ENCODE measurements around the gene DUSP5. TPM values are rescaled to one million over a fixed set of nuclear protein-coding genes. Genes with fewer than 3 reads are reported as not detected.
A peak's percentile ranks its signal among the peaks of the same experiment; 100 is the strongest.

DUSP5 gene
- total RNA-seq, 6 experiments from 2014 or later: 31.9 to 58.2 (median 35.0) TPM

- Mint-ChIP-seq H3K36me3 (ENCODE audit: low read depth) (peaks cover 28% of the 10 kb centered on the region), H3K4me1 (ENCODE audit: low read depth) (peaks cover 24% of the 10 kb centered on the region), H3K27me3 (ENCODE audit: insufficient read depth) (peaks cover 6% of the 10 kb centered on the region), H3K27ac (peak overlapping the region; percentile 25; the same call in 1 of the 2 replicates), H3K4me3 (no peak overlapping the region), H3K9me3 (no peaks in the 10 kb centered on the region)
- no peak for DNase-seq
- TF ChIP-seq, protein P1, sequence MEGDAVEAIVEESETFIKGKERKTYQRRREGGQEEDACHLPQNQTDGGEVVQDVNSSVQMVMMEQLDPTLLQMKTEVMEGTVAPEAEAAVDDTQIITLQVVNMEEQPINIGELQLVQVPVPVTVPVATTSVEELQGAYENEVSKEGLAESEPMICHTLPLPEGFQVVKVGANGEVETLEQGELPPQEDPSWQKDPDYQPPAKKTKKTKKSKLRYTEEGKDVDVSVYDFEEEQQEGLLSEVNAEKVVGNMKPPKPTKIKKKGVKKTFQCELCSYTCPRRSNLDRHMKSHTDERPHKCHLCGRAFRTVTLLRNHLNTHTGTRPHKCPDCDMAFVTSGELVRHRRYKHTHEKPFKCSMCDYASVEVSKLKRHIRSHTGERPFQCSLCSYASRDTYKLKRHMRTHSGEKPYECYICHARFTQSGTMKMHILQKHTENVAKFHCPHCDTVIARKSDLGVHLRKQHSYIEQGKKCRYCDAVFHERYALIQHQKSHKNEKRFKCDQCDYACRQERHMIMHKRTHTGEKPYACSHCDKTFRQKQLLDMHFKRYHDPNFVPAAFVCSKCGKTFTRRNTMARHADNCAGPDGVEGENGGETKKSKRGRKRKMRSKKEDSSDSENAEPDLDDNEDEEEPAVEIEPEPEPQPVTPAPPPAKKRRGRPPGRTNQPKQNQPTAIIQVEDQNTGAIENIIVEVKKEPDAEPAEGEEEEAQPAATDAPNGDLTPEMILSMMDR (IDR thresholded peaks at IDR 0.05): no peak
These were observed 19.2 kb downstream of the DUSP5 start for GRCh38 chr10:110516815-110517492.

DNA sequence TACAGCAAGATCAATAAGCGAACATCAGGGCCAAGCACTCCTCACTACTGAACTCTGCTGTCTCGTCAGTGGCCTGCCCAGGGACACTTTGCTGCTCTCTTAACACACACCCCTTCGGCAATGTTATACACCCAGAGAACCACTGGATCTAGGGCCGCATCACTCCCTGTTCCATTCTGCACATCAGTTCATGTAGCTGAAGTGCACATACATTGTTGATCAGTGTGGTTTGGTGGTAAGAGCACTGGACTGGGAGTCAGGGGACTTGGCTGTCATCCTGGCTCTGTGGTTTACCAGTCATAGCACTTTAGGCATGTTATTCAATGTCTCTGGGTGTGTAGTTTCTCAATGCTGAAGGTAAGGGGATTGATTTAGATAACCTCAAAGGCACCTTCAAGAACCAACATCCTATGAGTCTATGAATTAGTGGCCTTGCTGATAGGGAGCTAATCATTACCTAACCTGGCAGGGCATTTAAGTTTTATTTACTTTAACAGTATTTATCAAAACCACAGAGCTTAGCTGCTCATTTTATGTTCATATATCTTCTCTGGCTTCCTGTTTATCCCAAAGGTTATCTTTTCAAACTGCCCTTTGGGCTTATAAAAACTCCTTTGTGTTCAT is 24.8 kb downstream of the DUSP5 start:
- Mint-ChIP-seq H3K27ac (no peak overlapping the region; the same call in 1 of the 2 replicates), H3K4me3 (no peak overlapping the region), H3K27me3 (ENCODE audit: insufficient read depth) (peaks cover 4% of the 10 kb centered on the region), H3K9me3 (no peaks in the 10 kb centered on the region), H3K36me3 (ENCODE audit: low read depth) (peaks cover 3% of the 10 kb centered on the region; the same call in 1 of the 2 replicates), H3K4me1 (ENCODE audit: low read depth) (peaks cover 52% of the 10 kb centered on the region)
- TF ChIP-seq, protein P1 (IDR thresholded peaks at IDR 0.05): no peak
- no peak for DNase-seq

- DNase-seq: no peak
- Mint-ChIP-seq H3K36me3 (ENCODE audit: low read depth) (peaks cover 3% of the 10 kb centered on the region; the same call in 1 of the 2 replicates), H3K9me3 (no peaks in the 10 kb centered on the region), H3K27ac (peak overlapping the region; percentile 7; the same call in 1 of the 2 replicates), H3K4me3 (no peak overlapping the region), H3K27me3 (ENCODE audit: insufficient read depth) (peaks cover 5% of the 10 kb centered on the region), H3K4me1 (ENCODE audit: low read depth) (peaks cover 64% of the 10 kb centered on the region)
- TF ChIP-seq, protein P1 (IDR thresholded peaks at IDR 0.05): no peak
These were observed 26.0 kb downstream of the DUSP5 start for GRCh38 chr10:110523736-110524135.

- no peaks in the 10 kb centered on the region for H3K9me3 Mint-ChIP-seq
These were observed 26.6 kb downstream of the DUSP5 start for GRCh38 chr10:110524179-110524858.

GRCh38 chr10:110524859-110525232 is 27.1 kb downstream of the DUSP5 start:
- Mint-ChIP-seq H3K36me3 (ENCODE audit: low read depth) (peaks cover 3% of the 10 kb centered on the region; the same call in 1 of the 2 replicates), H3K4me1 (ENCODE audit: low read depth) (peaks cover 76% of the 10 kb centered on the region), H3K9me3 (no peaks in the 10 kb centered on the region), H3K27ac (peak overlapping the region; percentile 49), H3K27me3 (ENCODE audit: insufficient read depth) (peaks cover 5% of the 10 kb centered on the region), H3K4me3 (no peak overlapping the region)
- TF ChIP-seq, protein P1 (IDR thresholded peaks at IDR 0.05): no peak
- DNase-seq: no peak

More at GRCh38 chr10:110524179-110524858, 26.6 kb downstream of the DUSP5 start:
- TF ChIP-seq, protein P1 (IDR thresholded peaks at IDR 0.05): no peak
- H3K4me1 Mint-ChIP-seq (ENCODE audit: low read depth): peaks cover 70% of the 10 kb centered on the region
- H3K27ac Mint-ChIP-seq: peak overlapping the region; percentile 49
- DNase-seq: no peak
- no peak overlapping the region for H3K4me3 Mint-ChIP-seq
- peaks cover 3% of the 10 kb centered on the region; the same call in 1 of the 2 replicates for H3K36me3 Mint-ChIP-seq (ENCODE audit: low read depth)
- H3K27me3 Mint-ChIP-seq (ENCODE audit: insufficient read depth): peaks cover 5% of the 10 kb centered on the region
